HEK293T (cell line): ENCODE measurements around the gene CCDC102B.

ENCODE experiments used
- BHLHE40 ChIP-seq: fragments of 450-650 bp; IDR thresholded peaks from 2 replicates; pipeline ENCODE4 v1.6.1; 2016; ENCODE audit warnings: mild to moderate bottlenecking, moderate library complexity, borderline replicate concordance
- CTBP1 ChIP-seq: fragments of 450-650 bp; IDR thresholded peaks from 2 replicates; pipeline ENCODE4 v1.6.1; 2016; ENCODE audit warnings: borderline replicate concordance
- FOXK2 ChIP-seq: fragments of 450-650 bp; IDR thresholded peaks from 2 replicates; pipeline ENCODE4 v1.6.1; 2016; ENCODE audit warnings: mild to moderate bottlenecking
- FOXM1 ChIP-seq: fragments of 450-650 bp; IDR thresholded peaks from 2 replicates; pipeline ENCODE4 v1.6.1; 2017; ENCODE audit warnings: mild to moderate bottlenecking, borderline replicate concordance
- HDGF ChIP-seq: fragments of 450-650 bp; IDR thresholded peaks from 2 replicates; pipeline ENCODE4 v1.6.1; 2017; ENCODE audit warnings: antibody characterized with exemption, borderline replicate concordance
- SP1 ChIP-seq: fragments of 450-650 bp; IDR thresholded peaks from 2 replicates; pipeline ENCODE4 v1.6.1; 2017
- SUZ12 ChIP-seq: fragments of 450-650 bp; IDR thresholded peaks from 2 replicates; pipeline ENCODE4 v1.6.1; 2016; ENCODE audit warnings: mild to moderate bottlenecking
- ZNF384 ChIP-seq: fragments of 450-650 bp; IDR thresholded peaks from 2 replicates; pipeline ENCODE4 v1.6.1; 2016

DNA sequence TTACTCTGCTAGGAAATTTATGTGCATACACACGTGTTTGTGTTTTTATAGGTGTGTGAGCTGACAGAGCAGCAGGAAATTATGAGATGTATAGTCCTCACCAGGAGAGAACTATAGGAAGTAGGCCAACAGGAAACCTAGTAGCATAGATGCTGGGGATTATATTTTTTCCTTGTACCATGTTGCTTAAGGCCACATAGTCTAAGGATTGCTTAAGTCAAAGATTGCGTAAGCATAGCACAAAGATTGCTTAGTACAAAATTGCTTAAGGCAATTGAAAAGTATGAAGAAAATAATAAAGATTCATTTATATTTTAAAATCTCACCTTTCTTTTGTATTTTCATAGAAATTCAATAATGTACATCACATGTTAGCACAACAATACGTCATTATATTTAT lies 18.7 kb upstream of the CCDC102B start:
- TF ChIP-seq SP1 (no peak), FOXK2 (no peak), HDGF (no peak), FOXM1 (no peak), CTBP1 (no peak), SUZ12 (no peak), BHLHE40 (no peak), ZNF384 (no peak)
